ENCODE data around the gene GALNTL6. TPM values are rescaled to one million over a fixed set of nuclear protein-coding genes. Genes with fewer than 3 reads are reported as not detected.

The GALNTL6 gene
- total RNA-seq, 1 donor from 2014 or later: 0.61 TPM

GRCh38 chr4:172648471-172648870 is 835.3 kb downstream of the GALNTL6 start:
- H4K20me1 ChIP-seq (ENCODE audit: insufficient read depth, low read length): no peaks in the 10 kb centered on the region
- Mint-ChIP-seq H3K27me3 (ENCODE audit: low read depth, unreplicated experiment) (no peaks in the 10 kb centered on the region), H3K36me3 (ENCODE audit: low read depth, unreplicated experiment) (no peaks in the 10 kb centered on the region)

GRCh38 chr4:172649143-172649542 is 835.9 kb downstream of the GALNTL6 start:
- no peaks in the 10 kb centered on the region for H3K79me2 ChIP-seq (ENCODE audit: insufficient read depth, low read length)
- H3K27me3 ChIP-seq (ENCODE audit: insufficient read depth, low read length): no peaks in the 10 kb centered on the region
- no peak overlapping the region for H3K4me2 ChIP-seq (ENCODE audit: low read length)
- H3K4me1 Mint-ChIP-seq (ENCODE audit: low read depth, unreplicated experiment): peaks cover 4% of the 10 kb centered on the region
- H3K27ac Mint-ChIP-seq (ENCODE audit: unreplicated experiment): no peak overlapping the region
- no peaks in the 10 kb centered on the region for H3K9me3 ChIP-seq (ENCODE audit: insufficient read depth, low read depth, low read length)
- no peaks in the 10 kb centered on the region for H3K27me3 Mint-ChIP-seq (ENCODE audit: low read depth, unreplicated experiment)
- no peak overlapping the region for H3K4me3 Mint-ChIP-seq (ENCODE audit: unreplicated experiment)
- no peaks in the 10 kb centered on the region for H3K4me1 ChIP-seq (ENCODE audit: insufficient read depth, low read length)
- no peaks in the 10 kb centered on the region for H3K9me3 Mint-ChIP-seq (ENCODE audit: unreplicated experiment)
- TF ChIP-seq CTCF (IDR thresholded peaks at IDR 0.05; ENCODE audit: insufficient read depth, low read depth, low read length): no peak
- TF ChIP-seq EZH2 (IDR thresholded peaks at IDR 0.05; ENCODE audit: insufficient read depth, low read length): no peak
- FAIRE-seq (no peak), DNase-seq (ENCODE audit: low read depth) (no peak)
- H4K20me1 ChIP-seq (ENCODE audit: insufficient read depth, low read length): no peaks in the 10 kb centered on the region
- H3K9ac ChIP-seq (ENCODE audit: low read length): no peak overlapping the region
- no peak overlapping the region for H3K27ac ChIP-seq (ENCODE audit: low read depth, low read length)
- no peak overlapping the region for H3K4me3 ChIP-seq (ENCODE audit: insufficient read depth, low read depth, low read length)
- H2AFZ ChIP-seq (ENCODE audit: low read depth, low read length): no peak overlapping the region
- no peaks in the 10 kb centered on the region for H3K36me3 Mint-ChIP-seq (ENCODE audit: low read depth, unreplicated experiment)
- H3K36me3 ChIP-seq (ENCODE audit: insufficient read depth, low read length): no peaks in the 10 kb centered on the region

More at GRCh38 chr4:172648471-172648870, 835.3 kb downstream of the GALNTL6 start:
- no peak overlapping the region for H3K27ac ChIP-seq (ENCODE audit: low read depth, low read length)
- Mint-ChIP-seq H3K27ac (ENCODE audit: unreplicated experiment) (no peak overlapping the region), H3K9me3 (ENCODE audit: unreplicated experiment) (no peaks in the 10 kb centered on the region), H3K4me3 (ENCODE audit: unreplicated experiment) (no peak overlapping the region), H3K4me1 (ENCODE audit: low read depth, unreplicated experiment) (peaks cover 4% of the 10 kb centered on the region)
- H2AFZ ChIP-seq (ENCODE audit: low read depth, low read length): no peak overlapping the region
- H3K36me3 ChIP-seq (ENCODE audit: insufficient read depth, low read length): no peaks in the 10 kb centered on the region
- DNase-seq (ENCODE audit: low read depth) (peak; percentile 21), FAIRE-seq (no peak)
- H3K4me3 ChIP-seq (ENCODE audit: insufficient read depth, low read depth, low read length): no peak overlapping the region
- no peak overlapping the region for H3K4me2 ChIP-seq (ENCODE audit: low read length)
- H3K4me1 ChIP-seq (ENCODE audit: insufficient read depth, low read length): no peaks in the 10 kb centered on the region
- H3K79me2 ChIP-seq (ENCODE audit: insufficient read depth, low read length): no peaks in the 10 kb centered on the region
- H3K9me3 ChIP-seq (ENCODE audit: insufficient read depth, low read depth, low read length): no peaks in the 10 kb centered on the region
- TF ChIP-seq EZH2 (IDR thresholded peaks at IDR 0.05; ENCODE audit: insufficient read depth, low read length) (no peak), CTCF (IDR thresholded peaks at IDR 0.05; ENCODE audit: insufficient read depth, low read depth, low read length) (no peak)
- H3K9ac ChIP-seq (ENCODE audit: low read length): no peak overlapping the region
- no peaks in the 10 kb centered on the region for H3K27me3 ChIP-seq (ENCODE audit: insufficient read depth, low read length)

DNA sequence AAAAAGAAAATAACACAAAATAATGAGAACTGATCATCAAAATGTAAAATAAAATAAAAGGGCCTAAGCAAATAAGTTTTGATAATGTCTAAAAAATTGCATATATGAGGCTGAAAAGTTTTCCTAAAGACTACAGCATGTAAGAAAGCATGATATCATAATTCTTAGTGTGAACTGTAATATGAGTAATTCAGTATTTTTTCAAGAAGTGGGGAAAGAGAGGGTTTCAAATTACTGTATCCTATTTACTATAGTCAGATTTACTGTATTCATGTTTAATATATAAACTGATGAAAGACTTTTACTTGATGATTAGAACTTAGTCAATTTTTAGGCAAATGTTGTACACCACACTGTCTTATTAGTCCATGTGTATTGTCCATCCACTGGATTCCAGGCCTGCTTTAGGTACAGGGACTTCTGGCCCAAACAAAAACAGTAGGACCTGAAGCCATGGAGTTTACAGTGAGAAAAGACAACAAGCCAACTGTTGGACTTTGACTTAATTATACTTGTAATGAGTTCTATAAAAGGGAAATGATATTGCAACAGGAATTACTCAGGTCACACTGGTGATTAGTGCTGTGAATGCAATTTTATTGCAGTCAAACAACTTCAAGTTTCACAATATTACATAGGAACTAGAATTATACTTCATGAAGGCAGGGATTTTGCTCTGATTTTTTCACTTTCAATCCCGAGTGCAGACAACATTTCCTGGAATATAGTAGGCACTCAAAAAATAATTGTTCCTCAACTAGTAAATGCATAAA is 837.7 kb downstream of the GALNTL6 start:
- no peak for FAIRE-seq
- Histone ChIP-seq H2AFZ (ENCODE audit: low read depth, low read length) (no peak overlapping the region), H3K4me1 (ENCODE audit: insufficient read depth, low read length) (no peaks in the 10 kb centered on the region), H3K79me2 (ENCODE audit: insufficient read depth, low read length) (no peaks in the 10 kb centered on the region), H3K27ac (ENCODE audit: low read depth, low read length) (no peak overlapping the region), H3K4me2 (ENCODE audit: low read length) (no peak overlapping the region), H3K4me3 (ENCODE audit: insufficient read depth, low read depth, low read length) (no peak overlapping the region), H3K27me3 (ENCODE audit: insufficient read depth, low read length) (no peaks in the 10 kb centered on the region), H3K9ac (ENCODE audit: low read length) (no peak overlapping the region), H3K9me3 (ENCODE audit: insufficient read depth, low read depth, low read length) (no peaks in the 10 kb centered on the region), H4K20me1 (ENCODE audit: insufficient read depth, low read length) (no peaks in the 10 kb centered on the region), H3K36me3 (ENCODE audit: insufficient read depth, low read length) (no peaks in the 10 kb centered on the region)
- H3K4me3 Mint-ChIP-seq (ENCODE audit: unreplicated experiment): no peak overlapping the region
- TF ChIP-seq CTCF (IDR thresholded peaks at IDR 0.05; ENCODE audit: insufficient read depth, low read depth, low read length): no peak
- no peak for TF ChIP-seq EZH2 (IDR thresholded peaks at IDR 0.05; ENCODE audit: insufficient read depth, low read length)
- H3K27ac Mint-ChIP-seq (ENCODE audit: unreplicated experiment): no peak overlapping the region
- no peak for DNase-seq (ENCODE audit: low read depth)
- H3K9me3 Mint-ChIP-seq (ENCODE audit: unreplicated experiment): no peaks in the 10 kb centered on the region
- no peaks in the 10 kb centered on the region for H3K36me3 Mint-ChIP-seq (ENCODE audit: low read depth, unreplicated experiment)
- H3K4me1 Mint-ChIP-seq (ENCODE audit: low read depth, unreplicated experiment): peaks cover 4% of the 10 kb centered on the region
- no peaks in the 10 kb centered on the region for H3K27me3 Mint-ChIP-seq (ENCODE audit: low read depth, unreplicated experiment)
